ENCODE results near the gene FEZ2. TPM values are rescaled to one million over a fixed set of nuclear protein-coding genes. Genes with fewer than 3 reads are reported as not detected.

Gene FEZ2
- total RNA-seq, 1 experiment from 2014 or later = 51.1 TPM

GRCh38 chr2:36539631-36540030 is 58.3 kb downstream of the FEZ2 start:
- Histone ChIP-seq H3K36me3 (ENCODE audit: control insufficient read depth, insufficient read depth, low read length) (peaks cover 32% of the 10 kb centered on the region), H3K27ac (ENCODE audit: low read length) (peak overlapping the region; percentile 70), H3K27me3 (ENCODE audit: control insufficient read depth, insufficient read depth, low read length) (no peaks in the 10 kb centered on the region), H3K4me3 (ENCODE audit: low read depth in 2 of 2, low read length in 2 of 2) (no peak overlapping the region), H3K4me1 (ENCODE audit: control insufficient read depth, insufficient read depth, low read length) (peaks cover 19% of the 10 kb centered on the region), H3K9me3 (ENCODE audit: control insufficient read depth, insufficient read depth, low read depth, low read length) (no peaks in the 10 kb centered on the region)
- intact Hi-C loops (cut with micrococcal nuclease; ENCODE audit: unreplicated experiment) (no loop called here), in situ Hi-C loops (cut with HindIII; ENCODE audit: low pct_unique_long_range_greater_than_20kb, low sequenced_read_pairs) (no loop called here)
- no peak for ATAC-seq
- no peak for TF ChIP-seq SIN3A (IDR thresholded peaks at IDR 0.05; ENCODE audit: borderline replicate concordance, insufficient read depth, low read depth, low read length)
- no peak for TF ChIP-seq TCF7L2 (IDR thresholded peaks at IDR 0.05; ENCODE audit: low read depth, low read length)
- TF ChIP-seq CTCF (IDR thresholded peaks at IDR 0.05) = no peak
- TF ChIP-seq REST (IDR thresholded peaks at IDR 0.05; ENCODE audit: insufficient read depth in 1 of 2, low read depth in 2 of 2, low read length in 1 of 2) = no peak
- TF ChIP-seq POLR2AphosphoS5 (IDR thresholded peaks at IDR 0.05; ENCODE audit: low read depth, low read length) = no peak
- ChIA-PET POLR2A (no interaction called here), CTCF (no interaction called here)
- BruUV-seq (replicated peaks) = TSS peak; percentile 10
- no peak for DNase-seq (ENCODE audit: low read depth, low spot score)

GRCh38 chr2:36538335-36538734 is 59.6 kb downstream of the FEZ2 start:
- ATAC-seq = no peak
- no peak for TF ChIP-seq REST (IDR thresholded peaks at IDR 0.05; ENCODE audit: insufficient read depth in 1 of 2, low read depth in 2 of 2, low read length in 1 of 2)
- Histone ChIP-seq H3K27ac (ENCODE audit: low read length) (peak overlapping the region; percentile 18; the same call in 1 of the 2 replicates), H3K27me3 (ENCODE audit: control insufficient read depth, insufficient read depth, low read length) (no peaks in the 10 kb centered on the region), H3K4me1 (ENCODE audit: control insufficient read depth, insufficient read depth, low read length) (peaks cover 12% of the 10 kb centered on the region), H3K36me3 (ENCODE audit: control insufficient read depth, insufficient read depth, low read length) (peaks cover 22% of the 10 kb centered on the region), H3K4me3 (ENCODE audit: low read depth in 2 of 2, low read length in 2 of 2) (no peak overlapping the region), H3K9me3 (ENCODE audit: control insufficient read depth, insufficient read depth, low read depth, low read length) (no peaks in the 10 kb centered on the region)
- no TSS peak for BruUV-seq (replicated peaks)
- in situ Hi-C loops (cut with HindIII; ENCODE audit: low pct_unique_long_range_greater_than_20kb, low sequenced_read_pairs) (no loop called here), intact Hi-C loops (cut with micrococcal nuclease; ENCODE audit: unreplicated experiment) (no loop called here)
- DNase-seq (ENCODE audit: low read depth, low spot score) = no peak
- POLR2A ChIA-PET = no interaction called here
- CTCF ChIA-PET = interaction anchor here (0.7 kb wide), 1 partner anchor 184 kb away, joined by 3 read pairs; no protein-coding TSS in a partner anchor

Data from Panc1 (cell line).